Kidney (tissue), 14 donors: ENCODE measurements around the gene DERL2. TPM values are rescaled to one million over a fixed set of nuclear protein-coding genes. Genes with fewer than 3 reads are reported as not detected.

Experiments used
- DNase-seq, 5 donors: peaks; one replicate each; pipeline ENCODE4 v3.0.0-alpha.2; 2013 to 2020
- FAIRE-seq: peaks from 2 replicates; lab custom pipeline; 2012; peaks lifted over from hg19 to GRCh38; lab: Jason Lieb, UNC
- H3K27ac ChIP-seq, 2 donors: one replicate each; pipeline ENCODE4 v1.7.0; 2013; ENCODE audit warnings: low read depth in 2 of 2, low read length in 2 of 2, inconsistent platforms in 1 of 2
- H3K27me3 ChIP-seq: one replicate; pipeline ENCODE4 v1.7.1; 2013; ENCODE audit warnings: low read length, inconsistent platforms; ENCODE audit not compliant: control insufficient read depth, insufficient read depth
- H3K36me3 ChIP-seq, 3 donors: one replicate each; pipeline versions ENCODE4 v1.7.0 to v1.7.1; 2013; ENCODE audit warnings: low read length in 3 of 3, control low read depth in 1 of 3, inconsistent platforms in 1 of 3; ENCODE audit not compliant: insufficient read depth in 3 of 3, control insufficient read depth in 2 of 3
- H3K4me1 ChIP-seq, 3 donors: one replicate each; pipeline versions ENCODE4 v1.7.0 to v1.7.1; 2013; ENCODE audit warnings: low read length in 3 of 3, inconsistent platforms in 1 of 3, low read depth in 1 of 3; ENCODE audit not compliant: control insufficient read depth in 2 of 3, insufficient read depth in 2 of 3
- H3K4me3 ChIP-seq, 3 donors: one replicate each; pipeline versions ENCODE4 v1.7.0 to v1.8.1; 2013; ENCODE audit warnings: low read length in 3 of 3, control low read depth in 1 of 3, inconsistent platforms in 1 of 3
- H3K9ac ChIP-seq, 3 donors: one replicate each; pipeline versions ENCODE4 v1.7.0 to v1.7.1; 2013; ENCODE audit warnings: low read length in 3 of 3, control low read depth in 1 of 3, inconsistent platforms in 1 of 3
- H3K9me3 ChIP-seq, 3 donors: one replicate each; pipeline versions ENCODE4 v1.7.0 to v1.7.1; 2013; ENCODE audit warnings: low read length in 3 of 3, control low read depth in 1 of 3, inconsistent platforms in 1 of 3; ENCODE audit not compliant: control insufficient read depth in 2 of 3, insufficient read depth in 1 of 3
- intact Hi-C: fragments of 100-400 bp; cut with DNase I; formaldehyde crosslinking; loops from one replicate; pipeline ENCODE4 v1.11.1; 2022
- polyA plus RNA-seq: library from polyadenylated mRNA; stranded (reverse); fragments of 350-450 nt; fragmentation: Illumina TruSeq; extraction: RNeasy Lipid Tissue Mini Kit (QIAGEN cat#74804); gene quantifications from one replicate; pipeline ENCODE4 v1.2.3, GENCODE V29; 2014; ENCODE audit warnings: low read depth, low replicate concordance; ENCODE audit not compliant: insufficient read depth
- total RNA-seq: library from RNA; stranded (reverse); fragmentation: NEBNext Ultra II Directional; extraction: Animal tissue kit (Norgen Biotek cat#: 25700); gene quantifications from one replicate; pipeline ENCODE4 v1.2.1, GENCODE V29; 2021
- TF ChIP-seq, protein P1 (sequence below): IDR thresholded peaks from 3 replicates; pipeline ENCODE4 v1.5.1; 2012; ENCODE audit warnings: mild to moderate bottlenecking, moderate library complexity, borderline replicate concordance; ENCODE audit not compliant: insufficient read depth; ENCODE audit errors: extremely low read depth
- donor health status: control.
- donor health status: control.
- donor health status: control.
- donor health status: control.
- donor health status: control.
- donor health status: DM: yes; HTN: yes; CAD: no.
- donor health status: Normal renal cell carcinoma (clear cell type).

Gene DERL2
- total and polyA plus RNA-seq, 2 donors from 2014 or later = 71.5 to 96.0 TPM

DNA sequence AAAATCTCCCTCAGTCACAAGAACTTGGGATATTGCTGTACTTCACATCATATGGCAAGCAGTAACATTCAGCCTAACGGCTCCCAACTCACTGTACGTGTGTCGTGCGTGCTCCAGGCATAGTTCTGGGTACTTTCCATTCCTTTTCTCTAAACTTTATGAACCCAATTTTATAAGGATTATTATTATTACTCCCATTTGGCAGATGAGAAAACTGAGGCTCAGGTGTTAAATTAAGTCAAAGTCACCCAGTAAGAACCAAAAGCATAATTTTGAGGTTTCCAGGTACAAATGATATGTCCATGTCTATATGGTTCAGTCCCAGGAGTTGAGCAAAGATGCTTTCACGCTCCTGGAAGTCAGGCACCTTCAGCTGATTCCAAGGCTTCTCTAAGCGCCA is 42.2 kb downstream of the DERL2 start:
- DNase-seq (no peak), FAIRE-seq (no peak)
- TF ChIP-seq, protein P1, sequence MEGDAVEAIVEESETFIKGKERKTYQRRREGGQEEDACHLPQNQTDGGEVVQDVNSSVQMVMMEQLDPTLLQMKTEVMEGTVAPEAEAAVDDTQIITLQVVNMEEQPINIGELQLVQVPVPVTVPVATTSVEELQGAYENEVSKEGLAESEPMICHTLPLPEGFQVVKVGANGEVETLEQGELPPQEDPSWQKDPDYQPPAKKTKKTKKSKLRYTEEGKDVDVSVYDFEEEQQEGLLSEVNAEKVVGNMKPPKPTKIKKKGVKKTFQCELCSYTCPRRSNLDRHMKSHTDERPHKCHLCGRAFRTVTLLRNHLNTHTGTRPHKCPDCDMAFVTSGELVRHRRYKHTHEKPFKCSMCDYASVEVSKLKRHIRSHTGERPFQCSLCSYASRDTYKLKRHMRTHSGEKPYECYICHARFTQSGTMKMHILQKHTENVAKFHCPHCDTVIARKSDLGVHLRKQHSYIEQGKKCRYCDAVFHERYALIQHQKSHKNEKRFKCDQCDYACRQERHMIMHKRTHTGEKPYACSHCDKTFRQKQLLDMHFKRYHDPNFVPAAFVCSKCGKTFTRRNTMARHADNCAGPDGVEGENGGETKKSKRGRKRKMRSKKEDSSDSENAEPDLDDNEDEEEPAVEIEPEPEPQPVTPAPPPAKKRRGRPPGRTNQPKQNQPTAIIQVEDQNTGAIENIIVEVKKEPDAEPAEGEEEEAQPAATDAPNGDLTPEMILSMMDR = no peak
- Histone ChIP-seq H3K27ac (no peak overlapping the region), H3K27me3 (no peaks in the 10 kb centered on the region), H3K9me3 (no peaks in the 10 kb centered on the region), H3K9ac (no peak overlapping the region), H3K4me1 (peaks cover 0 to 5% (median 5%) of the 10 kb centered on the region in 3 donors), H3K4me3 (no peak overlapping the region), H3K36me3 (peaks cover 0 to 16% (median 16%) of the 10 kb centered on the region in 3 donors)
- intact Hi-C loops = no loop called here

DNA sequence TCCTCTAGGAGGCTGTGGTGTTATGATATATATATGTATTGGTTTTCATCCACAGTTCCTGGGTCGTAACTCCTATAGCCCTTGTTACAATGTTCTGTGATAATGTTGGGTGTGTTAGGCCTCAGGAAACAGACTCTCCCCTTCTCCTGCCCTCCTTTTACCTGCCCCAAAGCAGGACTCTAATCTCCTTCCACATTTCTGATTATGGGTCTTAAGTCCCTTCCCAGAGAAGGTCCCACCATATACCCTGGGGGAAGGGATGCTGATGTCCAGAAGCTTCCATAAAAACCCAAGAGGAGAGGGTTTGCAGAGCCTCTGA is 46.6 kb downstream of the DERL2 start:
- H3K9me3 ChIP-seq = no peaks in the 10 kb centered on the region
- H3K9ac ChIP-seq = peak overlapping the region; percentile 21 to 87 (median 59)
- peak overlapping the region in 1 of 2 donors; percentile 73 for H3K27ac ChIP-seq
- peaks cover 0 to 11% (median 10%) of the 10 kb centered on the region in 3 donors for H3K4me1 ChIP-seq
- peaks cover 0 to 18% (median 13%) of the 10 kb centered on the region in 3 donors for H3K36me3 ChIP-seq
- peak overlapping the region; percentile 35 to 56 (median 54) for H3K4me3 ChIP-seq
- intact Hi-C loops = no loop called here
- TF ChIP-seq, protein P1 = no peak
- FAIRE-seq = no peak
- DNase-seq = no peak
- no peaks in the 10 kb centered on the region for H3K27me3 ChIP-seq

DNA sequence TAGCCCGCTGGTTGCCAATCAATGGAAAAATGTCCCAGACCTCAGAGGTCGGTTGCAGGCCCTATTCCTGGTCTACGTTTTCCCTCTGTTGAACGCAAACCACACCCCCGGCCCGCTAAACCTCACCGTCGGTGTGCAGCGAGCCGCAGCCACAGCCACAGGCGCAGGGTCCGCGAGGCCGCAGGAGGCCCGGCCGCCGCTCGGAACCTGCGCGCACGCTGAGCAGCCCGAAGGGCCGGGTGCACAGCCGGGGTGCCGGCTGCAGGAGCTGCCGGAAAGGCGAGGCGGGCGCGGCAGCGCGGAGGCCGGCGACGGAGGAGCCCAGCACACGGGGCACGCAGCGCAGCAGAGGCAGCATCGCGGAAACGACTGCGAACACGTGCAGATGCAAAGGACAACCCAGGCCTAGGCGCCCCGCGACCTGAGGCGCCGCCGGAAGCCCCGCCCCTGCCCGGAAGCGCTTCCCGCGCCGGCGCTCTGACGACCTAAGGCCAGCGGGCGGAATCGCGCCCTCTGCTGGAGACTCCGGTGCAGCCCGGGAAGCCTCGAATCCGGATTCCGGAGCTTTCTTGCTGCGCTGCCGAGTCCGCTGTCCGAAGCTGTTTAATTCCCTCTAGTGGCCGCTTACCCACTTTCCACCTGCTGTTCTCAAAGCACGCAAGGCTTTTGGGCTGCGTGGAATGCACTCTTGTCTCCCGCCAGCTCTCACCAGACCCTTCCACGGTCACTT is 47.1 kb downstream of the DERL2 start, which contains the start of gene C1QBP:
Gene C1QBP, minus strand, starts transcription at position 440 of the 730 bp plus-strand sequence. Its CDS starts 82 bp downstream, at position 358.
- DNase-seq = peak; percentile 94 to 97 (median 96)
- Histone ChIP-seq H3K4me1 (peaks cover 0 to 11% (median 10%) of the 10 kb centered on the region in 3 donors), H3K27ac (peak within 1 kb of the TSS in 1 of 2 donors; percentile 73), H3K27me3 (no peaks in the 10 kb centered on the region), H3K36me3 (peaks cover 0 to 15% (median 13%) of the 10 kb centered on the region in 3 donors), H3K9ac (peak within 1 kb of the TSS; percentile 60 to 90 (median 69)), H3K4me3 (peak within 1 kb of the TSS; percentile 69 to 88 (median 84)), H3K9me3 (no peaks in the 10 kb centered on the region)
- intact Hi-C loops = no loop called here
- no peak for FAIRE-seq
- TF ChIP-seq, protein P1 = peak; percentile 88
